GM19240 (cell line): ENCODE measurements around the gene CDS1.
"Not testable (repeated sequence)": the region's sequence is repeated elsewhere in the genome, so short reads cannot be mapped to it uniquely, and the experiment has no call there.

Source experiments
- DNase-seq: peaks from one replicate; pipeline ENCODE4 v3.0.0; 2011; ENCODE audit warnings: low spot score; ENCODE audit not compliant: insufficient read length

The CDS1 gene

DNA sequence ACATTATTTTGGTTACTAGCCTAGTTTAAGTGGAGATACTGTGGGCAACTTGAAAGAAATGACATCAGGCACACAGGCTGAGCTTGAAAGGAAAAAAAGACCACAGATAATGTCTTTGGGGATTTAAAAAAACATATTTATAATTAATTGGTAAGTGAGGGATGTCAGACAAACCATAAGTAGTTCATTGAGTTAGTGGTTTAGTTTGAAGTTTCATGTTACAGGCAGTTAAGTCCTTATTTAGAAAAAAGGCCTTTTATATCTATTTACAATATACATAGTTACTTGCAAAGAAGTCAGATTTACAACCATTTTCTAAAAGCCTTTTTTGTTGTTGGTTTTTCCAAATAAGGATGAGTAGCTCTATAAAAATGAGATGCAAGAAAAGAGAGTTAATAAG lies 89.2 kb downstream of the CDS1 start:
- DNase-seq, result no peak

DNA sequence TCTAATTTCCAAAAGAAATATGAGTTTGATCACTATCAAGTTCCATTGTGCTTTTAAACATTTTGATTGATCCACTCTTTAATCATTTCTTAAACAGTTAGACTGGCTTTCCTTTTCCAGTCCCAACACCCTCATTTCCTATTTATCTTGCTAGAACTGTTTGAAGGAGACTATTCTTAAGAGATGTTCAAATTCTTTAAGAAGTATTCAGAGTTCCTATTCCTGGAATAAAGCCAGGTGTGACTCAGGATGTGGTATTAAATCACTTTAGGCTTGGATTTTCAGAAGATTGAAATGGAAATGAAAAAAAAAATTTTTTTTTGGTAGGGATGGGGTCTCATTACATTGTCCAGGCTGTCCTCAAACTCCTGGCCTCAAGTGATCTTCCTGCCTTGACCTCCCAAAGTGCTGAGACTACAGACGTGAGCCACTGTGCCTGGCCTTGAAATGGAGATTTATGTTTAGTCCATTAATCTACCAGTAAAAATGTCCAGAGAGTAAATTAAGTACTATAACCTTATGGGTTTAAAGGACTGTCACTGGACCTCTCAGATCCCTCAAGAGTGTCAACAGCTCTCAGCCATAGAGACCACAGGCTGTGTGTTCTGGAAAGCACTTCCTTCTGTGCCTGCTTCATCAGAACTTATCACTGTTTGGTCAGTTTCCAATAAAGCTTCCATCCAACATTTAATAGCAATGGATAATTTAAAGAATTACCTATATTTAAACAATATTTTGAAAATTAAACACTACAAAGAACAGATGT lies 90.7 kb downstream of the CDS1 start:
- DNase-seq, result no peak

DNA sequence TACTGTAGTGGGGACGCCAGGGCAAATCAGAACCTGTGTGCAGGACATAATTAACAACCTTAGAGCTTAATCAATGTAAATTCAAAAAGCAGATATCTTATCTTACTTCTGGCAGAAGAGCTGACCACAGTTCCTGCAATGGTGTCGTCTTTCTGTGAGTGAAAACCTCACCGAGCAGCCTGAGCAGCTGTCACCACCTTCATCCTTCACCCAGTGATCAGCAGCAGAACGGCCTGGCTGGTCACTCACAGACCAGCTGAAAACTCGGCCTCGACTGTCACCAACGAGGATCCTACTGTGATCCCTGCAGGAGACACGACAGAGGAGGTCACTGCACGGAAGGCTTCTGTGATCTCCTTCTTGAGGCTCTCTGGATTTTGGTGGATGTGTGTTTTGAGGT lies 94.2 kb downstream of the CDS1 start:
- no peak for DNase-seq

DNA sequence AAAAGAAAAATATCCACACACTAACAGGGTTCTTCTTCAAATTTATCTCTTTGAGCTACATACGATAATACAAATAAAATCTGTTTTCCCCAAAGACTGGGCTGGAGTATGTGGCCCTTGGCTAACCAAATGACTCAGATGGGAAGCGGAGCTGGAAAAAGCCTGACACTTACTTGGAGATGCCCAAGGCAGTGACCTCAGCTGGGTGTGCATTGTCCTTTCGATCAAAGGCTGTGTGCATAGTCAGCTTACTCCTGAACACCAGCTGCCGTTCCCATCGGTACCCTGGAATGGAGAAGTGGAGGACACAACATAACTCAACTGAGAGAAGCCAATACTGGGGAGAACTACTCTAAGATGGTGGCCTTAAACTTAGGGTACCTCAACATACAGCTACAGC lies 95.1 kb downstream of the CDS1 start:
- DNase-seq, result no peak

DNA sequence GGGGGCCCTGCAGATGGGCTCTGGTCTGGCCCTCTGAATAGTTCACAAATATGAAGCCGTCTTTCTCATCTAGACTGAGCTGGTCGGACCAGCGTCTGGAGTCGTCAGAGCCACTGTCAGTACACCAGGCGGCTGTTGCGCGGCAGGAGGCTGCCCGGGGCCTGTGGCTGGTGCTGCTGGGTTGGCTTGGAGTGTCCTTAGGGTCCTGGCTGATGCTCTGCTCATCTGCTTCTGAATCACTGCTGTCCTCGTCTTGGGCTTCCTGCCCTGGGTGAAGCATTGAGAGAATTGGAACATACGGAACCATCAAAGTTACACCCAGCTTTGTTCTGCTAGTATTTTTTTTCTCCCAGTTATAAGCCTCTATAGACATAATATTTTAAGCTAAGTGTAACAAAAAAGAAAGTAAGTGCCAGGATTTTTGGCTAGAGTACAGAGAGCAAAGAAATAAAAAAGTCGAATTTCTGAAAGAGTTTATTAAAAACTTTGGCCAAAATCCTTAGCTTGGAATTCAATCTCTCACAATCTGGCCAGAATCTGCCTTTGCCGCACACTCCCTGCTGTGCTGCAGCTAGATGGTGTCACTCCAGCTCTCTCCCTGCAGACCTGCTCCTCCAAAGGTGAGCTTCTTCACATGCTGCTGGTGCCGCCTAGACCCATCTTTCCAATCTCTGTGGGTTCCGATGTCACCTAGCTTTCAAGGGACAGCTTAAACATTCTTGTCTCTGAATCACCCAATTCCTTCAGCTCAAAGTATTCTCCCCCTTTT lies 96.2 kb downstream of the CDS1 start:
- no peak for DNase-seq

DNA sequence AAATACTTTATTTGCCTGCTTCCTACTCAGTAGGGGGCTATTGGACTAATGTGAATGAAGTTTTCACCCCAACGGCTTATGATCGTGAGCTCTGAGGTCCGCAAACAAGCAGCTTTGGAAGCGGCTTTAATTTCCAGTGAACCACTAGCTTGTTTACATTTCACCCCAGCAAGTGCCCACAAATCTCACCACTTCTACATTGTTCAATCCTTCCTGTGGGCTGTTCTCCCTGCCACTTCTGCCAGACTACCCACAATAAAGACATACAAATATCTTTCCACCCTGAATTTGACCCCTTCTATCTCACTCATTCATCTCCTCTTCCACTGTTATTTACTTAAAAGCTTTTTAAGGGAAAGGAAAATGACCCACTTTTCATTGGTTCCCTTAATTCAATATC lies 98.0 kb downstream of the CDS1 start:
- DNase-seq, result no peak

DNA sequence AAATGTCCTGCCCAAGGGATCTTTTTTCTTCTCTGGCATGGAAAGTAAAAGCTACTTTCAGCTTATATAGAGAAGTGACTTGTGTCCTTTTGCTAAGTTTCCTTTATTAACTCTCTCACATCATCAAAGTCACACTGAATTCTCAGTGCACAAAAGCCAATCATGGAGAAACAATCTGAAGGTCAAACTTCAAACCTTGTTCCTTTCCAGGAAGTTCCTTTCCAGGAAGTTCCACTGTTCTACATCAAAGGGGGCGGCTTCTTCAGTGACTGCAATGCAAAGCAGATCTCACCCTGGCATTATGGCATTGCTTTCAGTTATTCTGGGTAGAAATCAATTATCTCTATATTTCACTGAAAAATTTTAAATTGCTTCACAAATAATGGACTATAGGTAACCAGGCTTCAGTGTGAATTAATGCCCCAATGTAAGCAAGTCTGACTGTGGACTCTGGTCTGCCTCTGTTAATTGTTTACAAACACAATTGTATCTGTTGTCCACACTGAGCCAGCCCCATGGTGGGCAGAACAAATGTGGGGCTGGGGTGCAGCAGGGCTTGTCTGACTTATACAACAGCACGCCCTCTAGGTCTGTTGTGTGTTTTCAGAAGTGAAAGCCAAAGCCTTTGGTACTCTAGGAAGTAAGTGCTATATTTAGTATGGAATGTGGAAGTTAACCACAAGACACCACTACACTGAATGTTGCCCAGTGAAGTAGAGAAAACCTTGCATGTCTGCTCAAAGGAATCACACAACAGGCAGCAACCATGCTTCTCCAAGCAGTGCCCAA lies 98.8 kb downstream of the CDS1 start:
- DNase-seq, result no peak

DNA sequence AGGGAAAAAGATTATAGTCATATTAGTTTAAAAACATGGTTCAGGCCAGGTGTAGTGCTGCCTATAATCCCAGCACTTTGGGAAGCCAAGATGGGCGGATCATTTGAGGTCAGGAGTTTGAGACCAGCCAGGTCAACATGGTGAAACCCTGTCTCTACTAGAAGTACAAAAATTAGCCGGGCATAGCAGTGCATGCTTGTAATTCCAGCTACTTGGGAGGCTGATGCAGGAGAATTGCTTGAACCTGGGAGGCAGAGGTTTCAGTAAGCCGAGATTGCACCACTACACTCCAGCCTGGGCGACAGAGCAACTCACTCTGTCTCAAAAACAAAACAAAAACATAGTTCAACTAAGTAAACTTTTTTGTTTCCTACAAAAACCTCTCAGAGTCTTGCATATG lies 99.7 kb downstream of the CDS1 start:
- DNase-seq, result not testable (repeated sequence)

DNA sequence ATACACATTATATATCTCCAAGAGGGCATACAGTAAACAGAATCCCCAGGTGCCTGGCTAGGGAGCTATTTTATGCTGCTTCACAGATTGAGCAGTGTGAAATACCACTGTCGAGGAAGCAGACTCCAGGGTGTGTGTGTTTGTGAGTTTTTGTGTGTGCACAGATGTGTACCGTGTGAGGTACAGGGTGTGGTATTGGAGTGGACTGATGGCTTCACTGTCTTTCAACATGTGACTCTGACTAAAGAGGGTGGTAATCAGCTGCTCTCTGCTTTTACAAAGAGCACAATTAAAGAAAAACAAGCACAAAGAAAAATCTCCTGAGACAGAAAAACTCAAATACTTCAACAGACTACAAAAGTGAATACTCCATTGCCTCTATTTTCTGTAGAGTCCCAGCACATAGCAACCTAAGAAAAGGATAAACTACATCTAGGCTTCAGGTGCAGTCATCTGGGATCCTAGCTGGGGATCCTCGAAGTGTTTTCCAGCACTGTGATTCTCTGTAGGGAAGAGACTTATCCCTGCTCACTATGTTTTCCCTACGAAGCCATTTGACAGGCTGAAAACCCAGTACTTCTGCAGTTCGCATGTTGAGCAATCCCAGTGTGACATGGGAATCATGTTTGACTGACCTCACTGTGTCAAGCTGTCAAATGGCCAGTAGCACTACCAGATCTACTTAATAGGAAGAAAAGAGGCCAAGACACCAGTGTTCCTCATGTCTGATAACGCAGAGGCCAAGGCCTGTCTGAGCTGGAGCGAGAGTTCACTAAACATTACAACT lies 100.3 kb downstream of the CDS1 start:
- DNase-seq, result no peak

DNA sequence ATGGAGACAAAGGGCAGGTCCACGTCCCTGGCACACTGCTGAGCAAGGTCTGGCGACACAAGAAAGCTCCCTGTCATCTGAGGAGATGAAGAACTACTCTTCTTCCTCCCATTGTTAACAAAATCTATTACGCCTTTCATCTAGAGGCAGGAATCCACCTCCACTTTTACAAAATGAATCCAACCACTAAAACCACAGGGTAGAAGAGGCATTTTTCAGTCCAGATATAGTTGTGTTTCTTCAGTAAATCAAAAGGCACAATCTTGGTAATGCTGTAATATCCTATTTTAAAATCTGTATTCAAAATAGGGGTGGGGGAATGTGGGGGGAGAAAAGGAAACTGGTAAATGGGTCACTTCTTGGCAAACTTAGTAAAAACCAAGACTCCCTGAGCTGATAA lies 101.4 kb downstream of the CDS1 start:
- no peak for DNase-seq

DNA sequence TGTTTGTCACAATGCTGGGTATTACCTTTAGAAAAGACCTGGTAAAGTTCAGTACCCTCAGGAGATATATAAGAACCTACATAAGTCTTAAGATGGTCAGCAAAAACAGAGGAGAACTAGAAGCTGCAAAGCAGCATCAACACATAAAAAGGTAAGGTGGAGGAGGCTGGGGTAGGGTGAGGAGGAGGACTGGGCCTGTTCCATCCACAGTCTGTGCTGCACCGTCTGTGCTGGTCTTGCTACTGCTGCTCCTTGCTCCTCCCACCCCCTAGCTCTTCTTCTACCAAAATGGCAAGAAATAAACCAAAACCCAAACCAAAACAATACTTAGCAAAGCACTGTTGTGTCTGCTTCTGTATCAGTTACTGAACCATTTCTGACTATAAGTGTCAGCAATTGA lies 102.2 kb downstream of the CDS1 start:
- no peak for DNase-seq

DNA sequence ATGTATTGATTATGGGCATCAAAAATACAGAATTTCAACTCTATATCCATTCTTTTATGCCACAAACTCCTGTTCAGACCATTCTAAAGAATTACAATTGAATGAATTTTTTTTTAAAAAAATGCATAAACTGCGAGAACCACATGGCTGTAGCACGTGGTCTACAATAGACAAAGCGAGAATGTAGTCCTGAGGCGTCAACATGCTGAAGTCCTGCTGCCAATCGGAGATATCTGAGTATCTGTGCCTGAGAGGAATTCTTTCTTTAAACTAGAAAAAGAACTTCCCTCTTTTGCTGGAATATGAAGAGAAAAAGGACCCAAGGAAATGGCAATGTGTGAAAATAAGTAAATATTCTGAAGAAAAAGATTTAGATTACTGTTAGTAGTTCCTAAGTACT lies 105.7 kb downstream of the CDS1 start:
- DNase-seq, result no peak

DNA sequence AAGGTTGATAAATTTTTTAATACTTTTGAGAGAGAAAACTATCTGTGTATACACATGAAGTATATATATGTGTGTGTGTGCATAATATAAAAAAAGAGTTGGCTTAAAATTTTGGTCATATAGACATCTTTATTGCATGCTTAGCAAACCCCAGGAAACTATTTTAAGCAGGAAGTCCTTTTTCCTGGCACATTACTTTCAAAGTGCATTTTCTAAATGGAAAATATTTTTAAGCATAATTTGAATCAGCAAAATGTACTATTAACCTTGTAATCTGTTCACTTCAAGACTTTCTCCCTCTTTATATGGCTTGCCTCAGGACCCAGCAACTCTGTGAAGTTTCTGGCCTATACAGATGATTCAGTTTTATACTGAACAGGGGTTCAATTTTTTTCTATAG lies 106.3 kb downstream of the CDS1 start:
- DNase-seq, result no peak

DNA sequence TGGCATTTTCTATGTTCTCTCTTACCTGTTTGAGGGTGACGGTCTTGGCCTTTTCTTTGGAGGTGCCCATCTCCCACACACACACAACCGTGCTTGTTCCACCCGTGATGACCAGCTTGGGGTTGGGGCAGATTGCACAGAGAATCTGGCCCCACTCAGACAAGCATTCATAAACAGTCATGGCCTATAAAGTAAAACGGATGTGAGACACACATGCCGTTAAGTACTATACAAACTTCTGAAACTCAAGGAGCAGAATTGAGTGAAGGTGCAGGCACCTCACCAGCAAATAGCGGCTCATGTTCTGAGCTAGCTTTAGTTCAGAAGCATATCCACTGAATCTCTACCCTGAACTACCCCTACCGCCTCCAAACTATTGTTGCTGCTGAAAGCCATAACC lies 107.6 kb downstream of the CDS1 start:
- DNase-seq, result no peak

DNA sequence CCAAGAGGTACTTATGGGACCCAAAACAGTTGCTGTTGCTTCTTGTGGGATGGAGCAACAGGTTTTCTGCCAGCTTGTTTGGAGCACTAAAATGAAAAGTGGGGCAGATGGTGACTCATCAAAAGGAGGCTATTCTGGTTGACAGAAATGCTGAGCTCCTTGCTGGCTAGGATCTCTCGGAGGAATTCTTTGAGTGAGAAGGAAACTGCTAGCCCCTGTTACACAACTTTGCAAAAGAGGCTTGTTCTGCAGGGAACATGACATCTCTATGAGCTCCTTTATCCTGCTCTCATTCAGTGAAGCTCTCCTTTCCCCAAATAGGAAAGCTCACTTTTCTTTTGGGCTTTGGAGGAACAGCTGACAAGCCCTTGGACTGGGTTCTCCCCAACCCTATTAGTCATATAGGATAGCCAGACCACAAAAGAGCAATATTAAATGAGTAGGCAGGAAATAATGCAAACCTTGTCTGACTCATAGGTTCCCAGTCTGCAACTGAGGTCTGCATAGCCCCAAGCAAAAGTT lies 108.3 kb downstream of the CDS1 start:
- no peak for DNase-seq

DNA sequence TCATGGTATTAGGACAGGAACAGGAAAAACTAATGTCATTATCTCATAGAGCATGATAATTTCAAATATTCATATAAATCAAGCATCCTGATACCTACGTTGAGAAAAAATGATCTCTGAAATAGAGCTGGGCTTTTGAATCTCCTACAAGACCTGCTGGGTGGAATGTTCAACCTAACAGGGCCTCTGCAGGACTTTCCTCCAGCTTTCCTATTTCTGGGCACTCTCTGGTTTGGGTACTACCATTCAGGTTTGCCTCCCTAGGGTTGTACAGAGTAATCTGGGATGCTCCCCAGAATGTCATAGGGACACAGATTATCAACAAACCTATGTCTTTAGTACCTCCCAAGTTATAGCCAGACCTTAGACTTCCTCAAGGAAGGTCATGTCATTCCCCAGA lies 108.9 kb downstream of the CDS1 start:
- DNase-seq, result no peak

DNA sequence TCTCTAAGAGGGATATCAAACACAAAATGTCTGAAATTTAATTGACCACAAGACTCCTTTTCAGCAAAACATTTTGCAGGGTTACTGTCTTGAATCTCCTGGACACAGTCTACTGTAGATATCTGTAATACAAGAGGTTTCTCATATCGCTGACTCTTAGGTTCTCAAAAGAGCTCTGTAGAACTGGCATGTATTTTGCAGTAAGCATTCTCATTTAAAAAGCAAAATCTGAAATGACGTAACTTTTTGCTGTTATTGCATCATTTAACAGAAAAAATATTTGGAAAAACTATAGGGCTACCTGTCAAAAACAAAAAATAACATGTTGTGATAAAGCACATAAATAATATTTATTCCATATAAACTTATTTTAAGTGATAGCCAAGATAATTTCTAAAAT lies 114.2 kb downstream of the CDS1 start:
- no peak for DNase-seq

DNA sequence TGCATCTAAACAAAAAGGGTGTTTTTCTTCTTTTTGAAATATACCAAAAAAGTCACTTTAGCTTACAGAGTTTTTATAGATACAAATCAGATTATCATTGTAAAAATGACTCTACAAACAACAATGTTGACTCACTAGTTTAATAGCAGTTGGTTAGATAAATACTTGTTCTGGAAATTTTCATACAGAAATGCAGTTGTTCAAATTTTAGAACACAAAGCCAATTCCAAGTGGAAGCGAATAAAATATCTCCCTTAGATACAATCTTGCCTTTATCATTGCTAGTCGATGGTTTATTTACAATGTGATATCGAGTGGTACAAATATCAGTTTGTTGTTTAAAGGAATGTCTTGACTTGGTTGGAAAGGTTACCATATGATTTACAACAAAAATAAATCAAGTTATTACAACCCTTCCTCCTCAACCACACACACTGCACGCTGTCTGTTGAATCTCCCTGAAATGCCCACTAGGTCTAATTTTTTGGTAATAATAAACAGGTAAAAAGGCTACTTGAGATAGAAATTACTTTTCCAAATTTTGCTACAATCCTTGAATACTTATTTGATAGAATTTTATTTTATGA lies 114.8 kb downstream of the CDS1 start:
- DNase-seq, result no peak

DNA sequence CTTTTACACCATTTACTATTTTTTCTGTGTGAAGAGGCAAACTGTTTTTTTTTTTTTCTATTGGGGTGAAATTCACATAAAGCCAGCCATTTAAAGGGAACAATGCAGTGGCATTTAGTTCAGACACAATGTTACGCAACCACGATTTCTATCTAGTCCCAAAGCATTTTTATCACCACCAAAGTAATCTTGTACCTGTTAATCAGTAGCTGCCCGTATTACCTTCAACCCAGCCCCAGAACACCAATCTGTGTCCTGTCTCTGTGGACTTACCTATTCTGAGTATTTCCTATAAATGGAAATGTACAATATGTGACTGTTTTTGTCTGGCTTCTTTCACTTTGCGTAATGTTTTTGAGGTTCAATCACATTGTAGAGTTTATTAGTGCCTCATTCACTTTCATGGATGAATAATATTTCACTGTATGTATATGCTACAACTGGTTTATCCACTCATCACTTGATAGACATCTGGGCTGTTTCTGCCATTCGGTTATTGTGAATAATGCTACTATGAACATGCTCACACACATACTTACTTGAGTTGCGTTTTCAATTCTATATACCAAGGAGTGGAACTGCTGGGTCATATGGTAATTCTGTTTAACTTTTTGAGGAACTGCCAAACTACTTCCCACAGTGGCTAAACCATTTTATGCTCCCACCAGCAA lies 116.2 kb downstream of the CDS1 start:
- no peak for DNase-seq
